Measurements from ENCODE around the gene ST3GAL5.

GRCh38 chr2:85858841-85859240 lies 29.9 kb downstream of the ST3GAL5 start:
- no peak for TF ChIP-seq POLR2AphosphoS5 (IDR thresholded peaks at IDR 0.05; ENCODE audit: borderline replicate concordance, low read depth, low read length)
- no peak for TF ChIP-seq EZH2 (IDR thresholded peaks at IDR 0.05)
- no peak for TF ChIP-seq FOXP2 (optimal IDR thresholded peaks at IDR 0.05; ENCODE audit: control extremely low read depth, extremely low read length, insufficient read depth)

All from SK-N-MC (cell line).